Stimulated activated CD4-positive, alpha-beta T cell treated with anti-CD3 and anti-CD28 coated beads, Interleukin-4, amount 100 ng/mL, for 48 hours (primary cell): ENCODE data around the gene PNPLA5.
"Not testable (repeated sequence)": the region's sequence is repeated elsewhere in the genome, so short reads cannot be mapped to it uniquely, and the experiment has no call there.

Source experiments
- DNase-seq, 2 donors: peaks; one replicate each; pipeline ENCODE4 v3.0.0-alpha.2; 2020; ENCODE audit warnings: low read depth in 2 of 2

Gene PNPLA5

GRCh38 chr22:43881091-43882061, 10.4 kb downstream of the PNPLA5 start:
- DNase-seq, result no peak

DNA sequence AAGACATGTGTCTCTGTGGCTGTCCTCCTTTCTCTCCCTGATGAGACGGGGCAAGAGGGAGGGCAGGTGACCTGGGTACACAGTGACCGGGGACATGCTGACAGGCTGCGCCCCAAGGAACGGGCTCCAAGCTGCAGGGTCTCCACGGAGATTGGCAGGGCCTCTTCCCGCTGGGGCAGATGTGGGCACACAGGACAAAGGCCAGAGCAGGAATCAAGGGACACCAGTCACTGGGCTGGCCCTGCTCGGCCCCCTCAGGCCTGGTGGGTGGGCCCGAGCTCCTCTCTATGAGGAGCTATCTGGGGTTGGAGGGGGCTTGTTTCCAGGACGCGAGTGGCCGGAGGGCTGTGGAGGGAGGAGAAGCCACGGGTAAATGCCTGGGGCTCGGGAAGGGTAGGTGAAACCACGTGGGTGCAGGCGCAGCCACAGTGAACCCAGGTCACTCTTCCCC, 11.2 kb downstream of the PNPLA5 start:
- no peak for DNase-seq

- no peak for DNase-seq
These were observed 11.8 kb downstream of the PNPLA5 start for GRCh38 chr22:43879901-43880540.

DNA sequence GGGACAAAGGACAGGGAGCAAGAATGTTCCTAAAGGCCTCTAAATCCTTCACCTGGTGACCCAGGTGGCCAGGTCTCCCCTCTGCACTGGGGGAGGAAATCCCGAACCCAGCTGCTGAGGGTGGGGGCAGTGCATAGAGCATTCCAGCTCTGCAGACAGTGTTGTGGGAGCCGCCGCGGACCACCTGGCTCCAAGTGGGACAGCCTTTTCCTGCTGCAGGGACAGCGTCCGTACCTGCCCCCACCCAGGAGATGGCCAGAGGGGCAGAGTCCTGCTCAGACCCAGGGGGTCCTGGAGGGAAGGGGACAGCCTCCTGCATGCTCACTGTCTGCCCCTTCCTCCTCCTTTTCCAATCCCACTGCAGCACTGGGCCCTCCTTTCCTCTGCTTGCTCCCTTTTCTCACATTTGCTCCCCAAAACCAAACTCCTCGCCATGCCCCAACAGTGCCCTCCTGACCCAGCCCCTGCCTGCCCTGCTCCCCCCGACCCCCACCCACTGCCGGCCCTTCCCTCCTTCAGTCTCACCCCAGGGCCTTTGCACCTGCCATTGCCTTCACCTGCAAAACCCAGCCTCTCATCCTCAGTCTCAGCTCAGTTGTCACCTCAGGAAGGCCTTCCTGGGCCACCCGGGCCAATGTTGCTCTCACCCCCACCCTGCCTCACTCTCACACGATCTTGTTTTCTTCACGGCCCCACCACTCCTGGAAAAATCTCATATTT, 12.8 kb downstream of the PNPLA5 start:
- DNase-seq, result no peak

GRCh38 chr22:43878079-43878795, 13.6 kb downstream of the PNPLA5 start:
- no peak for DNase-seq

DNA sequence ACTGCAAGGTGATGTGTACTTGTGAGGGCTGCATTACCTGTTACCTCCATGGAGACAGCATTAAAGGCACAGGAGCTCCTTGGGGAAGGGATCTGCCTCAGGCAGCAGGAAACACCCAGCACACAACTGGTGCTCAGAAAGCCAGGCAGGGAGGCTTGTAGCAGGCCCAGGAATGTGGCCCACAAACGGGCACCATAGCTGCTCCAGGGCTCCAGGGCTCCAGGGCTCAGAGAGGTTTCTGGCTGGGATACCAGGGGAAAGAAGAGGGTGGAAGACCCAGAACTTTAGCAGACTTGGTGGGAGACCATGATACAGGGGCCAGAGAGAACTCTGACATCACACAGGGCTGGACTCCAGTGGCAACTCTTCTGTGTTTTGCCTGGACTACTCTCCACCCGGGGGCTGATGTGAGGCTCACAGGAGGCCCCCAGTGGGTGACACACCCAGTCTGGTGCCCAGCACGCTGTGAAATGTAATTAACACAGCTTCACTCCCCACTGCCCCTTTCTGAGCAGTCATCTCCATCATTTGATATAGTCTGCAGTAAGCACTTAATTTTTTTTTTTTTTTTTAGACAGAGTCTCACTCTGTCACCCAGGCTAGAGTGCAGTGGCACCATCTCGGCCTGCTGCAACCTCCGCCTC, 14.8 kb downstream of the PNPLA5 start:
- no peak for DNase-seq

GRCh38 chr22:43869799-43870198, 22.0 kb downstream of the PNPLA5 start:
- no peak for DNase-seq

DNA sequence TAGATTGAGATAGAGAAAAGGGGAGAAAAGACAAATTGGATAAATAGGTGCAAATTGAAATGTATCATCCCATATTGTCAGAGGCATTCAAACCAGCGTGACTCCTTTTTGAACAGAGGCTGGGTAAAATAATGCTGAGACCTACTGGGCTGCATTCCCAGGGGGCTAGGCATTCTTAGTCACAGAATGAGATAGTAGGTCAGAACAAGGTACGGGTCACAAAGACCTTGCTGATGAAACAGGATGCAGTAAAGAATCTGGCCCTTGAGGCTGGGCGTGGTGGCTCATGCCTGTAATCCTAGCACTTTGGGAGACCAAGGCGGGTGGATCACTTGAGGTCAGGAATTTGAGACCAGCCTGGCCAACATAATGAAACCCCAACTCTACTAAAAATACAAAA, 22.8 kb downstream of the PNPLA5 start:
- DNase-seq, result not testable (repeated sequence)

DNA sequence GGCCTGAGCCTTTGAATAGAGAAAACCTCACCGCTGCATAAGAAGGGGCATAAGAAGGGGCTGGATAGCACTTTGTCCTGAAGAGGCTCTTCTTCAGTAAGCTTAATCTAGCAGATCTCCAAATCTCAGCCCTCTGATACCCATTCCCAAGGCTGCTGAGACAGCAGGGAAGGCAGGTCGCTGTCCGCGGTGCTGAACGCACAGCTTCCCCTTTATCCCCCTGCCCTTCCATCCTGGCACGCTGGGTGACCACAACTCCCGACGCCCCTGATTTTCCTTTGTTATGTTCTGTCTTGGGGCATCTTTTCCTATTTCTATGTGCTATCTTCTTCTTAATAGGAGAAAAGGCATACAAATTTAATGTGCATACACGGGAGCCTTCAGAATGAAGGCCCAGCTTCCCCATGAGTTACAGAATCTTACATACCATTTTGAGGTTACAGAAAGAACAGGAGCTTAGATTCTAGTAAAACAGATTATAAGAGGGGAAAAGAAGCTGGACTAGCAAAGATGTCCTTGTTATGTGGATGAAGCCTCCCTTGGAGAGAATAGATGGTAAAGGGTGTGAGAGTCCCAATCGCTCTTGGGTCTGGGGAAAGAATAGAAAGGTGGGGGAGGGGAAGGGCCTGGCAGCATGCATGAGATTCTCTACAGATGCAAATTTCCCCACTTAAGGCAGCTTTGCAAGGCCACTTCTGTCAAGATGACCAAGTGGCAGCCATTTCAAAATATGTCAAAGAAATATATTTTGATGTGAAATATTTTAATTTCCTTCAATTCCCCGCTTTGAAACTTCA, 23.8 kb downstream of the PNPLA5 start:
- DNase-seq, result no peak

GRCh38 chr22:43862882-43863202, 29.0 kb downstream of the PNPLA5 start:
- DNase-seq, result no peak

- DNase-seq, result no peak
These were observed 29.5 kb downstream of the PNPLA5 start, which contains the start of gene SULT4A1 for GRCh38 chr22:43862074-43862881. Gene SULT4A1 (minus strand): TSS chr22:43862513. CDS start chr22:43862382, 131 bp downstream.

GRCh38 chr22:43861529-43861928, 30.3 kb downstream of the PNPLA5 start:
- no peak for DNase-seq

DNA sequence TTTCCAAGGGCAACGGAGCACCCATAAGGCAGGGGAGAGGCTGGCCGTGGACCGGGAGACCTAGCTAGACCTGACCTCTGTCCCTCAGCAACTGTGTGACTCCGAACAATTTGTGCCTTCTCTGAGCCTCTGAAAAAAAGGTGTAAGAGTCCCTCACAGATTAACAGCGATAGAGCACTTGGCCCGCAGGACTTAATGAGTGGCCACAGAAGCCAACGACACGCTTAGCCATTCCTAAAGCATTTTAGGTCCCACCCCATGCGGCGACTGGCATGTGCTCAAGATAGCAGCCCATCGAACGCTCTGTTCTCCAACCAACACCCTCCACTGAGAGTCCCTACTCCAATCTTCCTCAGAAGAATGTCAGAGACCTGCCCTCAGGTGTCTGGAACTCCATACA, 31.0 kb downstream of the PNPLA5 start:
- DNase-seq, result no peak

DNA sequence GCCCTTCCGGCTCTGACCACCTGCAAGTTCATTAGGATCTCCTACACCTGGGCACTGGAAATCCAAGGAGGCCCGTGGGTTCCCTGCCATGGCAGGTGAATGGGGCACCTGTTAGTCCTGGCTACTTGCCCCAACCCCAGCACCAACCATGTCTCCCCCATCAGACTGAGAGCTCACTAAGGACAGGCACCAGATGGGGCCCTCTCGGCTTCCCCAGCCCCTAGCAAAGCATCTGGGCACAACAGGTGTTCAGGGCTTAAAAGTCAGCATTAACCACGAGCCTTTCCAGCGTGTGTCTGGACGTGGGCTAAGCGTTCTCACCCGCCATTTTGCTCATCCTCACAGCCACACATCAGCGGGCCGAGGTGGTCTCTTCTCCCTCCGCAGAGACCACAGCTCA, 31.7 kb downstream of the PNPLA5 start:
- no peak for DNase-seq

- no peak for DNase-seq
These were observed 32.2 kb downstream of the PNPLA5 start for GRCh38 chr22:43859621-43860020.

- DNase-seq, result no peak
These were observed 32.6 kb downstream of the PNPLA5 start for GRCh38 chr22:43859176-43859575.

DNA sequence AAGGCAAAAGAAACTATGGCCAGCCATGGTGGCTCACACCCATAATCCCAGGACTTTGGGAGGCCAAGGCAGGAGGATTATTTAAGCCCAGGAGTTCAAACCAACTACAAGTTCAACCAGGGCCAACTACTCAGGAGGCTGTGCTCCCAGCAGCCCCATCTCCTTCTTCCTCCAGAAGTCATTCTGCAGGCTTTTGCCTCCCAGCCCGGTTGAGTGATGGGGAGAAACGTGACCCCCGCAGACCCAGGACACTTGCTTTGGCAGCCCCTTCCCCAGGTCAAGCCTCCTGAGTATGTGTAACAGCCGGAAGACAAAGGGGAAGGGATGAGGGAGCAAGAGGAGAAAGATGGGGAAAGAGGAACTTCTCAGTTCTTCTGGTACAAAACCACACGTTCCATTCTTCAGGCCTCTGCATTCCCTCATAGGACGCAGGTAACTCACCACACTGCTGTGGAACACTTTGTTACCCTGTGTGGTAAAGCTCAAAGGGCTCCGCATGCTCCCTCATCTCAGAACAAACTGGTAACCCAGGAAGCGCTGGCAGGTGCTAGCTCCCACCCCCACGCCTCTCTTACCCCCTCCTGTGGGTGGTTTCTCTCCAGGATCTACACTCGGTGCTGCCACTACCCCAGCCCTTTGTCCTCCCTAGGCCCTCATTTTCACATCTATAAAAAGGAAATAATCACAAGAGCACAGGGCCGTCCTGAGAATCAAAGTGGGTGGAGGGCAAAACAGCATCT, 33.5 kb downstream of the PNPLA5 start:
- no peak for DNase-seq

GRCh38 chr22:43857367-43857766, 34.4 kb downstream of the PNPLA5 start:
- no peak for DNase-seq

- no peak for DNase-seq
These were observed 36.4 kb downstream of the PNPLA5 start for GRCh38 chr22:43855431-43855830.
